ENCODE data around the gene NR3C1.

NR3C1 gene

DNA sequence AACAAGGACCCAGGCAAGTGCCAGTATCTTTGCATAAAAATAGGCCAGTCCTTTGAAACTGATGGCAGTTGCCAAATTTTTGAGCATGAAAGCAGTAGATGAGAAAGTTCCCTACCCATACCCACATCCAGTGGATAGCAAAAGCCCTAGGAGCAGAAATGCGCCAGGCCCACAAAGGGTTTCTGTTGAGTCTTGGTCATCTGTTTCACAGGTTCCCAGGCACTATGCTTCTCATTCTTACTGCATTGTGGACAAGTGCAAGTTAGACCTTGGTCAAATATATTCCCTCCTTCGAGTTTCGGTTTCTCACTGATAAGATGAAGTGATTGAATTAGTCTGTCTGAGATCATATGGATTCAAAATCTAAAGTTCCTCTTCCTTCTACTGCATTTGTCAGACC, 152.3 kb downstream of the NR3C1 start:
- no peak for DNase-seq

DNA sequence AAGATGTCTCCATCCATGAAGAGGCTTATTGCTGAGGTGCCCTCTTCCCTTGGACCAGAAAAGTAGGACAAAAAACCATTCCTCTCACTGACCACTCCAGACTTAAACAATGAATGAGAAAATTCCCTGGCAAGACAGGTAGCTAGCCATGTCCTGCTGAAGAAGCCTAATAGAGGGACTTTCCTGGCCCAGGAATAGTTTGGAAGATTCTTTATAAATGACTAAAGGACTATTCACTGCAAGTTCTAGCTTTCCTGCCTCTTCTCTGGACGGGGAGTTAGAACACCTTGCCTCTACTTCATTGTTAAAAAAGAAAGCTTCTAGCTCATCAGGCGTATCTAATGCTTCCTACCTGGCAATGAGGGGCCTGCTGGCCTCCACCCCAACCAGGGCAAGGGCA, 153.6 kb downstream of the NR3C1 start:
- DNase-seq = no peak

DNA sequence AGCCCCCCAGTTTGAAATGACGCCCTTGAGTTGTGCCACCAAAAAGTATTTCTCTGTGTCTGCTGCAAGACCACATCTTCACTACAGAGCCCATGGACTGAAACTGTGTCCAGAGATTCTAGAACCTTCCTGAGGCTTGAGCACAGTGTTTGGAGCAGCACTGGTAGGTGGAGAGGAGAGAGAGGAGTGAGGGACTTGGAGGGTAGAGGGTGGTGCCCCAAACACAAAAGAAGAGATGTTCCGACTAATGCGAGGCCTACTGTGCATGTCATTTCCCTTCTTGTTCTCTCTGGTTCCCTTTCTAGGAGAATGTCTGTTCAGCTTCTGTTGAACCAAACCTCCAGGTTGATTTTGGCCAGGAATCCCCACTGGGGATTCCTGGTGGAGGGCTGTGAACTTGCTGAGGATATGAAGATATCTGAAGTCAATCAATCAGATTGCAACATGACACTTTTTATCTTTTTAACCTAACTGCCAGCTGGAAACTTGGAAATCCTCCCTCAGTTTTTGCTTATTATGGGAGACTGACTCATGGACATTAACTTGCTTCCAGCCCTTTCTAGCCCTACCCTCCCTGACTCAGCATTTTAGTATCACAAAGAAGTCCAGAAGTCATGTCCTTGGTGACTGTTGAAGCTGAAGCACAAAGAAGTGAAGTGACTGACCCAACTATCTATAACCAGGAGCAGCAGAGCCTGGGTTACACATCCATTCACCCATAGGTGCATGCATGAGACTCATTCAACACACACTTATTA, 154.5 kb downstream of the NR3C1 start:
- no peak for DNase-seq

DNA sequence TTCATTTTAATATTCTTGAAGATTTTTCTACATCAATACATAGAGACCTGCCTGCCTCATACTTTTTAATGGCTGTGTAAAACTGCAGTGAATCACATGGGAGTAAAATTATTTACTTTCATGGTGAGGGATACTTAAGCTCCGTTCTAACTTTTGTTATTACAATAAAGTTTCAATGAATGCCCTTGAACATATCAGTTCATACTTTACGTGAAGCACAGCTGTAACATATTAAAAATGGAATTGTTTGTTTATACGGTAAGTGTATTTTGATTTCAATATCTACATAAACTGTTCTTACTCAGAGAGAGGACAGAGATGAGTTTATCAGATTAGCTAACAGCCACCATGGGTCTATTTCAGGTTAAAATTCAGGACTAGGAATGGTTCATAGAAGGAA, 155.1 kb downstream of the NR3C1 start:
- DNase-seq = no peak

DNA sequence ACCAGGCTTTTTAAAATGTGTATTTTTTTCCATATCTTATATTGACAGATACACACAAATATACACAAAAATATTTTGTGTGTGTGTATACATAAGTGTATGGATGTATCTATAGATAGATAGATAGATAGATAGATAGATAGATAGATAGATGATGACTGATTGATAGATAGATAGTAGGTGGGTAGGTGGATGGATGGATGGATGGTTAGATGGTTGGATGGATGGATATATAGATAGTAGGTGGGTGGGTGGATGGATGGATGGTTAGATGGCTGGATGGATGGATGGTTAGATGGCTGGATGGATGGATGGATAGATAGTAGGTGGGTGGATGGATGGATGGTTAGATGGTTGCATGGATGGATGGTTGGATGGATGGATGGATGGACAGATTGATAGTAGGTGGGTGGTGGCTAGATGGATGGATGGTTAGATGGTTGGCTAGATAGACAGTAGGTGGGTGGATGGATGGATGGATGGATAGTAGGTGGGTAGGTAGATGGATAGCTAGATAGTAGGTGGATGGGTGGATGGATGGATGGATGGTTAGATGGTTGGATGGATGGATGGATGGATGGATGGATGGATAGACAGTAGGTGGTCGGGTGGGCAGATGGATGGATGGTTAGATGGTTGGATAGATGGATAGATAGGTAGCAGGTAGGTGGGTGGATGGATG, 156.2 kb downstream of the NR3C1 start:
- no peak for DNase-seq

DNA sequence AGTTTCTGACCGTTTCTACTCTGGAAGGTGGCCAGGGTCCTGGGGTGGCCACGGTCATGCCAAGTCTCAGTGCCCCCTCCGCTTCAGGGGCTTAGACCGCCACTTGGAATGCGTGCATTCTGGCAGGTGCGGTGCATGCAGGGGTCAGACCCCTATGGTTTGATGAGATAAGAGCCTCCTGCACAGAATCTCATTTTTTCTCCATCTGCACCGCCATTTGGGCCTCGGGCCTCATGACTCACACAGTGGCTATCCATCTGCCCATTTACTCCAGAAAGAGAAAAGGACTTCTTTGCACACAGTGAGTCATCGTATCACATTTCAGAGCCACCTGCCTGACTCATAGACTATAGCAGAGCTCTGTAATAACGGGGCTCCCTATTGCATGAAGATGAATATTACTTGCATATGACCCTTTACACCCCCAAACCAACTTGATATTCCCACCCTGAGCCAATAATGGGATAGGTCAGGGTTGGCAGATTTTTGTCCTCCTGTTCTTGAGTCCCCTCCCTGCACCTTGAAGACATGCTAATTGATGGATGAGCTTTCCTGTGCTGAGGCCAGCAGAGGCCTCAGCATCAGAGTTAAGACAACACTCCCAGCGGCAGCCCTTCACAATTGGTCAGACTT, 157.4 kb downstream of the NR3C1 start:
- no peak for DNase-seq

DNA sequence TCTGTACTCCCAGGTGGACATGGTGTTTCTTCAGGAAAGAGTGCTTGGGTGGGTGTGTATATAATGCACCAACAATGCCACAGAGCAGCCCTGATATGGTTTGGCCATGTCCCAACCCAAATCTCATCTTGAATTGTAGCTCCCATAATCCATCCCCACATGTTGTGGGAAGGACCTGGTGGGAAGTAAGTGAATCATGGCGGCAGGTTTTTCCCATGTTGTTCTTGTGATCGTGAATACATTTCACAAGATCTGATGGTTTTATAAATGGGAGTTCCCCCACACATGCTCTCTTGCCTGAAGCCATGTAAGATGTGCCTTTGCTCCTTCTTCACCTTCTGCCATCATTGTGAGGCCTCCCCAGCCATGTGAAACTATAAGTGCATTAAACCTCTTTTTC, 158.5 kb downstream of the NR3C1 start:
- DNase-seq = no peak

DNA sequence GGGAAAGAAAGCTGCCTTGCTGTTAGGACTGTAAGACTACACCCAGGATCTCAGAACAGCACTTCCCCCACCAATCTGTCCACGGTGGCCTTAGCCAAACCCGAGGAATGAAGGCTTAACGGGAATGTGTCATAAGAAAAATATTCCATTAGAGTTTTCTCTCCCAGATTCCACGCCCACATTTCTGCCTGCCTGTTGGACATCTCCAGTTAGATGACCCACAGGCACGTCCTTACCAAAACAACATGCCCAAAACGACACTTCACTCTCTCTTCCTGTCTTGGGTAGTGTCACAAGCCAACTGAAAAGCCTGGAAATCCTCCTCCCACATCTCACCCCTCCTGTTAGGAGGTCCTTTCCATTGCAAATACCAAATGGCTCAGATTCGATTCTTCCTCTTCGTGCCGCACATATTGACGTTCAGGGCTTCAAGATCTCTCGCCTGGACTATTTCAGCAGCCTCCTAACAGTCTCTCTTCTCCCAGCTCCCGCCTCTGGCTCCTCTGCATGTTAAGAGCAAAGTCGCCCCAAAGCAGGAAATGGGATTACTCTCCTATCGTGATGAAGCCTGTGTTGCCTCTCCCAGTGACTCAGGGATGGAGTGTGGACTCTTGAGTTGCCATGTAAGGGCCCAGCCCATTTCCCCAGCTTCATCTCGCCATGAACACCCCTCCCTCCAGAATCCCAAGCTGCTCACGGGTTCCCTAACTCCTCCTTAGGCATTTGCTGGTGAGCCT, 159.3 kb downstream of the NR3C1 start:
- no peak for DNase-seq

DNA sequence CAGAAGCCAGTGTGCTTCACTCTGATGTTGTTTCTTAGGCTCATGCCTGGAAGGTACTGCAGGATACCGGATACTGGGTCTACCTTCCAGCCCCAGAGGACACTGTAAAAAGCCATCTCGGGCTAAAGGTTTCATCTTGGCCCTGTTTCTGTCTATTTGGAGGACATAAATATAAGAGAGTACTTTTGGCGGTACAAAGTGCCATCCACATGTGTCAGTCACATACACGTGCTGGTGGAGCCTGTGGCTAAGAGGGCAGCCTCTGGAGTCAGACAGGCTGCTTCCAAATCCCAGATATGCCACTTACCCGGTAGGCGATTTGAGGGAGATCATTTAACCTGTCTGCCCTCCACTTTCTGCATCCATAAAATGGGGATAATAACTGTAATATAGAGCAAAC, 160.4 kb downstream of the NR3C1 start:
- DNase-seq = no peak

DNA sequence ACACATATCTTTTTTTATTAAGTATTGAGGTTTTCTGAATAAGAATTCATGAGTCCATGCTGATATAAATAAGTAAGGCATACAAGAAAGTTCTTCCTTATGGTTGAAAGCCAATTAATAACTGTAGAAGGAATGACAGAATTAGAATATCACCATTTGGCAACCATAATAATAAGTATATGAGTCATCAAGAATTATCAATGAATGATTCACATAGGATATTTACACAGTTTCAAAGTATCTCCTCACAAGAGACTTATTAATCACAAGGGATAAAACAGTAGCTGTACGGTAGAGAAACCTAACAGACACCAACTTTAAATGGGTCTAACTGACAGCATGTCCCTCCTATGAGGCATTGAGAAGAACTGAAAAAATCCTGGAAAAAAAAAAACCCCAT, 161.6 kb downstream of the NR3C1 start:
- no peak for DNase-seq

DNA sequence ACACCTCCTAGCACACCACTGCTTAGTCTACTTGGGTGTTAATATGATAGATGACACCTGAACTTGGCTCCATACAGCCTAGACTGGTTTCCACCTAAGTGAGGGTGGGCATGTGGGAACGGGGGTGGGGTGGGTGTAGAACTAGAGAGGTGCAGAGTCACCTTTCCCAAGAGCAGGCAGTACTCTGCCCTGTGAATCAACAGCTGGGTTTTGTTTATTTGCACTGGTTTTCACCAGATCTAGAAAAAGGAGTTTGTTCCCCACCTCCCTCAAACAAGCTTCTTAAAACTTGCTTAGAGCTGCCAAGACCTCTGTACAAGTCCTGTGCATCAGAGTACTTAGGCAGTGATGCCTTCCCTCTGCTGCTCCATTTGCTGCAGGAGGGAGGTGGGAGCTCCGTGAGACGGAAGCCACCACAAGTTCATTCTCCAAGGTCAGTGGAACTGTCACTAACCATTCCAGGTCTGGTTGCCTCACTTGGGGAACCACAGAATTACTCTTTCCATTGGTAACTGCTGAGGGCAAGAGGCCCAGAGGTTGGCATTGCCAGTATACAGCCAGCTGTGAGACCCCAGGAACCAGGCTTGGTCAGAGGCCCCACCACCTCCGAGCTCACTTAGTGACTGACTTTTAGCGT, 163.5 kb downstream of the NR3C1 start:
- no peak for DNase-seq

DNA sequence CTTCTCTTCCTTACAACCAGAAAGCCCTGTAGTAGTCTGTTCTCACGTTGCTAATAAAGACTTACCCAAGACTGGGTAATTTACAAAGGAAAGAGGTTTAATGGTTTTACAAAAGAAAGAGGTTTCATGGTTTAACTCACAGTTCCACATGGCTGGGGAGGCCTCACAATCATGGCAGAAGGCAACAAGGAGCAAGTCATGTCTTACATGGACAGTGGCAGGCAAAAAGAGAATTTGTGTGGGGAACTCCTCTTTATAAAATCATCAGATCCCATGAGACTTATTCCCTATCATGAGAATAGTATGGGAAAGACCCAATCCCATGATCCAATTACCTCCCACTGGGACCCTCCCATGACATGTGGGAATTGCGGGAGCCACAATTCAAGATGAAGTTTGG, 164.9 kb downstream of the NR3C1 start:
- no peak for DNase-seq

DNA sequence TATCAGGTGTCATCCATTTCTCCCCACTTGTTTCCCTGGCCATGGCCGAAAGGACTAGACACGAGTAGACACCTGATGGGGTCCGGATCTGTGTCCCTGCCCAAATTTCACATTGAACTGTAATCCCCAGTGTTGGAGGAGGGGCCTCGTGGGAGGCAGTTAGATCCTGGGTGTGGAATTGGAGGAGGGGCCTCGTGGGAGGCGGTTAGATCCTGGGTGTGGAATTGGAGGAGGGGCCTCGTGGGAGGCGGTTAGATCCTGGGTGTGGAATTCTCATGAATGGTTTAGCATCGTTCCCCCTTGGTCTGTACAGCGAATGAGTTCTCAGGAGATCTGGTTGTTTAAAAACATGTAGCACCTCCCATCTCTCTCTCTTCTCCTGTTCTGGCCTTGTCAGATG, 165.8 kb downstream of the NR3C1 start:
- DNase-seq = no peak

DNA sequence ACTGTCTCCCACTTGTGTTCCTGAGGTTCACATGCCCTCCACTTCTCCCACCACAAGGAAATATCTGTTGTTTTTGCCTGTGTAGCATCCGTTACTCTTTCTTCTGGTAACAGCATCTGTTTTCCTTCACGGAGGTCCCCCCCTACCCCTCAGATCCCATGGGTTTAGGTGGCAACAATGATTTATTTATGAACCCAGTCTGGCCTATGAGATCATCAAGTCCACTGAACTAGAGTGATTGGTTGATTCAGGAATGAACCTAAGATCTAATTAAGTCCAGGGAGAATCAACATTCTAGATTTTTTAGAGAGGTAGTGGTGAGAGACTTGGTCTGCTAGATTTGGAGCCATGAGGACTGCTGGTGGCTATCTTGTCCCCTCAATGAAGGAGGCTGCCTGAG, 166.8 kb downstream of the NR3C1 start:
- no peak for DNase-seq

DNA sequence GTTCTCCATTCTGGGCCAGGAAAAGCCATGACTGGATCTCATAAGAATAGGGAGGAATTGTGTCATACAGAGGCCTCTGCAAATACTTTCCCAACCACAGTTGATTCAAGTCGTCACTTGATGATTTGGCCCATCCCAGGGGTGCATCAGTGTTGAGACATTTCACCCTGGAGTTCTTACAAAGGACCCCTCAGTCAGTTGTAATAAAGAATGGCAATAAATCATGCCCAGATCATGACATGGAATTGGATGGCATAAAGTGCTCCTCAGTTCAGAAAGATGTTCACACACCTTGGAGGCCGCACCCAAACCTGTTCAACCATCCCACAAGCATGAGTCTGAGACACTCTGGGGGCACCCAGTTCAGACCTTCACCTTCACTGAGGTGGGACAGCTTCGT, 168.1 kb downstream of the NR3C1 start:
- no peak for DNase-seq

DNA sequence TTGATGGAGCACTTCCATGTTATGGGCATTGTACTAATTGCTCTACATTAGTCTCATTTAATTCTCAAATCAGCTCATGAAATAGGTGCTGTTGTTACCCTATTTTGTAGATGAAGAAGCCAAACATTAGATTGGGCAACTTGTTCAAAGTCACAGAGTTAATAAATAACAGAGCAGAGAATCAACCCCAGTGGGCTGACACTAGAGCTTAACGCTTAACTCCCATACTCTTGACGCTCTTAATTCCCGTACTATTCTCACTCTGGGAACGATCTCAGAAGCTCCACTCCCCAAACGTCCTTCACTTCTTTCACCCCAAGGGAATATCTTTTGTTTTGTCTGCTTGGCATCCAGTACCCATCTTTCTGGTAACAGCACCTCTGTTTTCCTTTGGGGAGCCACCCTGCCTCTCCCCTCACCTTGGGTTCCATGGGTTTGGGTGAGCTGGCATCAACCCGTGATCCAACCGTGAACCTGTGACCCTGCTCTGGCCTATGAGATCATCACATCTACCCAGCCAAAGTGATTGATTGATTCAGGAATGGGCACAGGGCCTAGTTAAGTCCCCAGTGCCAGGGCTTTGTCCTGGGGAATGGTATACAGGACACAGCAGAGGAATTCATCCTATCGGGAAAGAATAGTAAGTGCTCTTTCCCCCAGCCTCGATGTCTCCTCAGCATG, 169.2 kb downstream of the NR3C1 start:
- no peak for DNase-seq

DNA sequence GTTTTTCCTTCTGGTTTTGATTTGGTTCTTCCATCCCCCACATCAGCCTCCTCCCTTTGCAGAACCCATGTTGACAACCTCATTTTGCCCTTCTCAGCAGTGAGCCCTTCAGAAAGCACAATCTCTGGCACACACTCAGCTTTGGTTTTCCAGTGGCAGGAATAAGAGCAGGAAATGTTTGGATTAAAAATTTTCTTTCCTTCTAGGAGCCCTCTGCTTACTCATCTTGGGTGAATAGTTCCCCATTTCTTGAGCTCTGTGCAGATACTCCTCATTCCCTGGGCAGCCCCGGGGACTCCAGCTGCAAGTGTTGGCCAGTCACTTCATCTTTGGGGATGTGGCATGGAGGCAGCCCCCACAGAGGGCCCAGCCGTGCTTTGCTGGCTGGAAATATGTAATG, 170.5 kb downstream of the NR3C1 start:
- DNase-seq = no peak

DNA sequence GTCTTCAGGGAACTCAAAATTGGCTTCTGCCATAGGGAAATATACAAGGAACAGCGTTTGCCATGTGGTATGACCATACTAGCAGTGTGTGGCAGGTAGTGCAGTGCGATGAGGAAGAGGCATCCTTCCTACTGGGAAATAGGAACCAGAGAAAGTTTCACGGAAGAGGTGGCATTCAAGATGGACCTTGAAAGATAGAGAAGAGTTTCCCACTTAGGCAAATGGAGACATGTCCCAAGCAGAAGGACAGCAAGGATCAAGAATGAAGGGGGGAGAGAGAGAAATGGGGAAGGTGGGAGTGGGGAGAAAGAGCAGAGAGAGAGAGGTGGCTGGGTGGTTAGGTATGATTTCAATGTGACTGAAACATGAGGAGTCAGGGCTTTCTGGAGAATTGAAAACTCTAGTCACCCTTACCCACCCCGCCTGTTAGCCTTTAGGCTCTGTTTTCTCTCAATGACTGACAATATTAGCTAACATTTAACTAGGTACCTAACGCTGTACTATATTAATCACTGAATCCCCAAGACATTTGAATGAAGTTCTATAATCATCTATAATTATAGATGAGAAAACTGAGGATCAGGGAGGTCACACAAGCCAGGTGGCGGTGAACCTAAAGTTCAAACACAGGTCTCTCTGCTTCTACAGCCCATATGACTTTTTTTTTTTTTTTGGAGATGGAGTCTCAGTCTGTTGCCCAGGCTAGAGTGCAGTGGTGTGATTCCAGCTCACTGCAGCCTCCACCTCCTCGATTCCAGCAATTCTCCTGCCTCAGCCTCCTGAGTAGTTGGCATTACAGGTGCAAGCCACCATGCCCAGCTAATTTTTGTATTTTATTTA, 171.3 kb downstream of the NR3C1 start:
- DNase-seq = no peak

DNA sequence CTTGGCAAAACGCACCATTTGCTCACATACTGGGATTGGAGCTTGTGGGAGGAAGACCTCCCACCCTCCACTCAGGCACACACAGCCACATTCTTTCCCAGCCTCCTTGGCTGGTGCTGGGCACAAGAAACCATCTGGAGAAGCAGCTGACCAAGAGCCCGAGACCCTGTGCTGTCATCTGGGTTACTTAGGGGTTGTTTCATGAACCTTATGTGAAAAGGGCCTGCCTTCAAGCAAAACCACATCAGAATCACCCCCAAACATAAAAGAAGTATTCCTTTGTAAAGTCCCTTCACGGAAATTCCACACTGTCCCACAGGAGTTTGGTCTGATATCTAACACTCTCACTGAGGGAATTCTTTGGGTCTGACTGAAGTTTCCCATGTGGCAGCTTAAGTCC, 172.1 kb downstream of the NR3C1 start:
- no peak for DNase-seq

DNA sequence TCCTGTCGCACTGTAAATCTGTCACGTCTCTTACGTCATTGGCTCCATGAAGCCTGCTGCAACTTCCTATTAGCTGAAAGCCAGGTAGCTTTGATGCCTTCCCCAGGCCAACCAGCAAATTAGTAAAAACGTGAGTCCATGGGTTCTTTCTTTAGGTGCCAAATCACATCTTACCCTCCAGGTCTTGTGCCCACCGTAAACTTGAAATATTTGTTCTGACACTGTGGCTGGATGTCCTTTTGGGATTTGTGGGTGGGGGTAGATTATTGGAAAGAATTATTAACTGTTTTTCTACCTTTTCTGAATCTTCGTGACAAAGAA, 172.8 kb downstream of the NR3C1 start:
- DNase-seq = no peak

DNA sequence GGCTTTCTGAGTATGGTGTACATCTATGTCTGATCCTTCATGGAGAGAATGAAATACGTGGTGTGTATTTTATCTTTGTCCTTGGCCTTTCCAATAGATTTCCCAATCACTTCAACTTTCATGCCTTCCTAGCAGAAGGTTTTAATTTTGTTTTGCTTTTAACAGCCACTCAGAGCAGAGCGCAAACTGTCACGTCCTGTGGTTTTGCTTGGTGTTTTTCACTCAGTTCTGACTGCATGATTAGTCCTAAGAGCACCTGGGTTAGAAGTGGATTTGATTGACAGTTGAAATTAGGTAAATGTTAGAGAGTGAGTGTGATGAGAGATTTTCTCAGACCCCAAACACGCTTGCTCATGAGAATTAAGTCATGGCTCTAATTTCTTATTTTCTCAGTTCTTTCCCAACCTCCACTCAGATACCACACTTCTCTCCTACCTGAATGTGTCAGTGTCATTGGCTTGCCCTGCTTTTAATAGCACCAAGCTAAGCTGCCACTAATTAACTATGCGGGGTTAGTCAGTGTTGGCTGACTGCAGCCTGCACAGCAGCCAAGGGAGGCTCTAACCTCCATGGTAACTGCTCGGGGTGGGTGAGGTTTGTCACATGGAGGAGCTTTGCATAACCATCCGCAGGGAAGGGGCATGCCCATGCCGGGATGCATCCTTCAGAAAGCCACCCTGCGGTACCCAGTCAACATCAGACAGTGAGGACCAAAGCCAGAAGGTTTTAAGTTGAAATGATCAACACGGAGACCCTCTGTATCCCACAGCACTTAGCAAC, 173.4 kb downstream of the NR3C1 start:
- DNase-seq = no peak

Measured in T-helper 9 cell (primary cell).